Stimulated activated CD4-positive, alpha-beta T cell treated with anti-CD3 and anti-CD28 coated beads, Interleukin-1b, Interleukin-23, amount 100 ng/mL, for 48 hours (primary cell): Measurements from ENCODE around the gene ZFAND2B.
A peak's percentile ranks its signal among the peaks of the same experiment; 100 is the strongest.
"Not testable (repeated sequence)": the region's sequence is repeated elsewhere in the genome, so short reads cannot be mapped to it uniquely, and the experiment has no call there.

Experiments
- DNase-seq: peaks from one replicate; pipeline ENCODE4 v3.0.0-alpha.2; 2020

The ZFAND2B gene

DNA sequence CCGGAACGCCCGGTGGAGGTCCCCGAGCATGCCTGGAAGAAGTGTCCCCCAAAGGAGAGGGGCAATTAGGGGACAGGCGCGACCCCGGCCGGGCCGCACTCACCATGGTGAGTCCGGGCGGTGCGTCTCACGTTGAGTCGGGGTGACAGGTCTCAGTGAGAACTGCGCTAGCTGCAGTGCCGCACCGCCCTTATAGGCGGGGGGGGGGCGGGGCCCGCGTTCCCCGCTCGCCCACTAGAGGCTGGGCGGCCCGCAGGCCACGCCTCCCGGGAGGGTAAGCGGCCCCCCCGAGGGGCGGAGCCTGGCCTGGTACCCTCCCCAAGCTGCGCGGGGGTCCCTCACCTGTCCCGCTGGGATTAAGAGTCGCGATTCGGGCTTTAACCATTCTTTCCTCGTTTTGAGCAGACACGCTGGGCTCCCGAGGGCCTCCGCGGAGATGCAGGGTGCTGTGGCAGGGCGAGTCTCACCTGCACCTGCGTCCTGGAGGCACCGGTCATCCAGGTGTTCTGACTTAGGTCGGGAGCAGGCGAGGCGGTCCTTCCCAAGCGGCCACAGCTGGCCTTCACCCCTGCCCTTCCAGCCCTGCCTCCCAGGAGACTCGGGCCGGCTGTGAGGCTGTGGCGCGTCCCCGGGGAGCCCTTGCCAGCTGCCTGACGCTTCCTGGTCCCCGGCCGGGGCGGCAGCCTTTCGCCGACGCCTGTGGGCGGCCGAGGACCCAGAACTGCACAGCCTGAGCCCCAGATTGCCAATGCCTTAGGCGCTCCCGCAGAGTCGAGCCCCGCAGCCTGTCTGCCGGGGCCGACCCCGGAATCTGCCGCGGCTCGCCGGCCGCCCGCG is 47.4 kb downstream of the ZFAND2B start, which contains the start of gene TUBA4A:
Gene TUBA4A (minus strand): TSS at position 166 of the 837 bp plus-strand sequence. CDS start 60 bp downstream, at position 106.
- DNase-seq: peak; percentile 88

- peak; percentile 57 for DNase-seq
These were observed 48.1 kb downstream of the ZFAND2B start for GRCh38 chr2:219254590-219255201.

DNA sequence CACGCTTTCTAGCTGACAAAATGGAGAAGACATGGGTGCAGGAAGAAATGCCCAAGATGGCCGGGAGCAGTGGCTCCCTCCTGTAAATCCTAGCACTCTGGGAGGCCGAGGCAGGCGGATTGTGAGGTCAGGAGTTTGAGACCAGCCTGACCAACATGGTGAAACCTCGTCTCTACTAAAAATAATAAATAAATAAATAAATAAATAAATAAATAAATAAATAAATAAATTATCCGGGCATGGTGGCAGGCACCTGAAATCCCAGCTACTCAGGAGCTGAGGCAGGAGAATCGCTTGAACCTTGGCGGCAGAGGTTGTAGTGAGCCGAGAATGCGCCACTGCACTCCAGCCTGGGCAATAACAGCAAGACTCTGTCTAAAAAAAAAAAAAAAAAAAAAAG is 52.4 kb downstream of the ZFAND2B start:
- DNase-seq: not testable (repeated sequence)
